Lower leg skin (tissue), 3 donors: ENCODE results near the gene KRTAP5-4.

Experiments
- POLR2A ChIP-seq, 2 donors: fragments of 450-650 bp; IDR thresholded peaks; one replicate each; pipeline ENCODE4 v1.6.1; 2016 to 2017; ENCODE audit warnings: antibody characterized with exemption in 2 of 2, mild to moderate bottlenecking in 1 of 2, moderate library complexity in 1 of 2
- TF ChIP-seq, protein P1 (sequence below), 3 donors: fragments of 450-650 bp; IDR thresholded peaks; one replicate each; pipeline ENCODE4 v1.5.1; 2016; ENCODE audit warnings: antibody characterized with exemption in 3 of 3, mild to moderate bottlenecking in 3 of 3, moderate library complexity in 2 of 3

DNA sequence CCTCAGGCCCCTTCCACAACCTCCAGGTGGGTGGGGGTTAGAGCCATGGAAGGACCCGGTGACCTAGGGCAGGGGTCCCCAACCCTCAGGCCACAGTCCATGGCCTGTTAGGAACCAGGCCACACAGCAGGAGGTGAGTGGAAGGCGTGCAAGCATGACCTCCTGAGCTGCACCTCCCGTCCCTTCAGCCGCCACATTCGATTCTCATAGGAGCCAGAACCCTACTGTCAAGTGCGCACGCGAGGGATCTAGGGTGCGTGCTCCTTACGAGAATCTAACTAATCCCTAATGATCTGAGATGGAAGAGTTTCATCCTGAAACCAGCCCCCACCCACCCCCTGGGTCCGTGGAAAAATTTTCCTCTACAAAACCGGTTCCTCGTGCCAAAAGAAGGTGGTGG is 3.6 kb upstream of the KRTAP5-4 start:
- TF ChIP-seq POLR2A (IDR thresholded peaks at IDR 0.05) = no peak
- TF ChIP-seq, protein P1, sequence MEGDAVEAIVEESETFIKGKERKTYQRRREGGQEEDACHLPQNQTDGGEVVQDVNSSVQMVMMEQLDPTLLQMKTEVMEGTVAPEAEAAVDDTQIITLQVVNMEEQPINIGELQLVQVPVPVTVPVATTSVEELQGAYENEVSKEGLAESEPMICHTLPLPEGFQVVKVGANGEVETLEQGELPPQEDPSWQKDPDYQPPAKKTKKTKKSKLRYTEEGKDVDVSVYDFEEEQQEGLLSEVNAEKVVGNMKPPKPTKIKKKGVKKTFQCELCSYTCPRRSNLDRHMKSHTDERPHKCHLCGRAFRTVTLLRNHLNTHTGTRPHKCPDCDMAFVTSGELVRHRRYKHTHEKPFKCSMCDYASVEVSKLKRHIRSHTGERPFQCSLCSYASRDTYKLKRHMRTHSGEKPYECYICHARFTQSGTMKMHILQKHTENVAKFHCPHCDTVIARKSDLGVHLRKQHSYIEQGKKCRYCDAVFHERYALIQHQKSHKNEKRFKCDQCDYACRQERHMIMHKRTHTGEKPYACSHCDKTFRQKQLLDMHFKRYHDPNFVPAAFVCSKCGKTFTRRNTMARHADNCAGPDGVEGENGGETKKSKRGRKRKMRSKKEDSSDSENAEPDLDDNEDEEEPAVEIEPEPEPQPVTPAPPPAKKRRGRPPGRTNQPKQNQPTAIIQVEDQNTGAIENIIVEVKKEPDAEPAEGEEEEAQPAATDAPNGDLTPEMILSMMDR (IDR thresholded peaks at IDR 0.05) = no peak
